ENCODE measurements around the gene DBF4B. TPM values are rescaled to one million over a fixed set of nuclear protein-coding genes. Genes with fewer than 3 reads are reported as not detected.

The DBF4B gene
- total RNA-seq, 1 experiment from 2014 or later = 24.7 TPM

GRCh38 chr17:44719444-44719843 lies 11.0 kb downstream of the DBF4B start:
- Histone ChIP-seq H4K91ac (ENCODE audit: insufficient read length, low read depth, low read length) (no peak overlapping the region), H3K56ac (ENCODE audit: insufficient read length, low read depth, low read length) (no peak overlapping the region), H3K9me3 (ENCODE audit: control insufficient read depth, low read depth, low read length) (no peaks in the 10 kb centered on the region), H3K27me3 (ENCODE audit: insufficient read depth, low read length) (no peaks in the 10 kb centered on the region), H2BK15ac (ENCODE audit: low read depth, low read length) (no peak overlapping the region), H4K8ac (replicated peaks; ENCODE audit: insufficient read length, low read depth, low read length) (no peak overlapping the region), H4K20me1 (ENCODE audit: control insufficient read depth, insufficient read depth, insufficient read length) (no peaks in the 10 kb centered on the region), H4K5ac (ENCODE audit: insufficient read length, low read depth, low read length) (no peak overlapping the region), H3K23ac (ENCODE audit: insufficient read length, low read depth, low read length) (no peak overlapping the region), H3K4me1 (ENCODE audit: insufficient read depth, low read length) (no peaks in the 10 kb centered on the region), H3K4me2 (ENCODE audit: insufficient read depth, insufficient read length, low read length) (no peak overlapping the region), H2BK5ac (ENCODE audit: insufficient read length, low read length) (no peak overlapping the region), H3T11ph (ENCODE audit: low read length) (no peak overlapping the region), H3K79me1 (ENCODE audit: insufficient read depth, low read depth, low read length, poor library complexity, severe bottlenecking) (peaks cover 4% of the 10 kb centered on the region), H3K23me2 (ENCODE audit: insufficient read length, low read depth, low read length, poor library complexity, severe bottlenecking) (no peaks in the 10 kb centered on the region), H2BK120ac (ENCODE audit: low read depth, low read length, poor library complexity, severe bottlenecking) (no peak overlapping the region), H2BK20ac (ENCODE audit: low read depth, low read length, poor library complexity, severe bottlenecking) (no peak overlapping the region), H2AFZ (ENCODE audit: low read length) (no peak overlapping the region), H3K18ac (ENCODE audit: insufficient read length, low read depth, low read length) (no peak overlapping the region), H3K79me2 (ENCODE audit: insufficient read depth, low read length) (no peaks in the 10 kb centered on the region), H3K14ac (ENCODE audit: insufficient read depth, low read length) (no peak overlapping the region), H2BK12ac (ENCODE audit: insufficient read length, low read depth, low read length) (no peak overlapping the region), H3K9ac (ENCODE audit: extremely low read depth, insufficient read length, low read length) (no peak overlapping the region), H3K4ac (ENCODE audit: low read depth, low read length) (no peak overlapping the region), H3K27ac (ENCODE audit: insufficient read length, low read depth, low read length) (no peak overlapping the region), H2AK5ac (ENCODE audit: insufficient read length, low read length) (no peak overlapping the region)
- DNase-seq = no peak
- no peak overlapping the region for H3K4me3 Mint-ChIP-seq
- TF ChIP-seq CTCF (conservative IDR thresholded peaks at IDR 0.05) = no peak
- WGBS (ENCODE audit: extremely low coverage, insufficient read length, low lambda C conversion rate) = no CpG with 5 or more reads among the region's 1 CpG
- no peaks in the 10 kb centered on the region for H3K27me3 Mint-ChIP-seq (ENCODE audit: low read depth)
- H3K27ac Mint-ChIP-seq = no peak overlapping the region
- peaks cover 21 to 66% (median 59%) of the 10 kb centered on the region in 3 experiments; a peak in 6 of 7 replicates for H3K36me3 Mint-ChIP-seq (ENCODE audit: insufficient read depth in 1 of 3, low read depth in 3 of 3)
- no peaks in the 10 kb centered on the region for H3K9me3 Mint-ChIP-seq
- H3K4me1 Mint-ChIP-seq = no peaks in the 10 kb centered on the region

Data from H9 (cell line).